Stimulated activated CD4-positive, alpha-beta T cell treated with anti-CD3 and anti-CD28 coated beads, Interleukin-4, amount 100 ng/mL, for 1 hour (primary cell): ENCODE data around the gene NFIB.

ENCODE experiments used
- DNase-seq: peaks from one replicate; pipeline ENCODE4 v3.0.0-alpha.2; 2020

Gene NFIB

GRCh38 chr9:14236591-14236990 lies 77.3 kb downstream of the NFIB start:
- DNase-seq = no peak

GRCh38 chr9:14232111-14232510 lies 81.8 kb downstream of the NFIB start:
- no peak for DNase-seq

- no peak for DNase-seq
Measured at GRCh38 chr9:14231196-14231990, 82.5 kb downstream of the NFIB start.

GRCh38 chr9:14228602-14229001 lies 85.3 kb downstream of the NFIB start:
- no peak for DNase-seq

GRCh38 chr9:14226855-14227532 lies 86.9 kb downstream of the NFIB start:
- no peak for DNase-seq

GRCh38 chr9:14223081-14223480 lies 90.9 kb downstream of the NFIB start:
- DNase-seq = no peak

GRCh38 chr9:14222149-14222835 lies 91.6 kb downstream of the NFIB start:
- DNase-seq = no peak

GRCh38 chr9:14221558-14221957 lies 92.4 kb downstream of the NFIB start:
- DNase-seq = no peak

GRCh38 chr9:14221119-14221518 lies 92.8 kb downstream of the NFIB start:
- no peak for DNase-seq

- no peak for DNase-seq
Measured at GRCh38 chr9:14220256-14220655, 93.7 kb downstream of the NFIB start.

- DNase-seq = no peak
Measured at GRCh38 chr9:14219850-14220249, 94.1 kb downstream of the NFIB start.

- no peak for DNase-seq
Measured at GRCh38 chr9:14218253-14218652, 95.7 kb downstream of the NFIB start.

- no peak for DNase-seq
Measured at GRCh38 chr9:14216612-14217194, 97.2 kb downstream of the NFIB start.

GRCh38 chr9:14215614-14216013 lies 98.3 kb downstream of the NFIB start:
- no peak for DNase-seq

GRCh38 chr9:14214693-14215092 lies 99.2 kb downstream of the NFIB start:
- DNase-seq = no peak

- DNase-seq = no peak
Measured at GRCh38 chr9:14214065-14214684, 99.8 kb downstream of the NFIB start.

- DNase-seq = no peak
Measured at GRCh38 chr9:14213504-14213903, 100.4 kb downstream of the NFIB start.

GRCh38 chr9:14212697-14213420 lies 101.1 kb downstream of the NFIB start:
- DNase-seq = no peak

- no peak for DNase-seq
Measured at GRCh38 chr9:14212077-14212476, 101.9 kb downstream of the NFIB start.

GRCh38 chr9:14211564-14211963 lies 102.4 kb downstream of the NFIB start:
- DNase-seq = no peak

GRCh38 chr9:14210428-14210827 lies 103.5 kb downstream of the NFIB start:
- DNase-seq = no peak
